ENCODE results near the gene PLK4.

- no peak for TF ChIP-seq CTCF (conservative IDR thresholded peaks at IDR 0.05)
- no peak for TF ChIP-seq ZFX (IDR thresholded peaks at IDR 0.05)
Observed at GRCh38 chr4:127857641-127858040, 23.1 kb upstream of the PLK4 start.
